ENCODE measurements around the gene ZNF865.

DNA sequence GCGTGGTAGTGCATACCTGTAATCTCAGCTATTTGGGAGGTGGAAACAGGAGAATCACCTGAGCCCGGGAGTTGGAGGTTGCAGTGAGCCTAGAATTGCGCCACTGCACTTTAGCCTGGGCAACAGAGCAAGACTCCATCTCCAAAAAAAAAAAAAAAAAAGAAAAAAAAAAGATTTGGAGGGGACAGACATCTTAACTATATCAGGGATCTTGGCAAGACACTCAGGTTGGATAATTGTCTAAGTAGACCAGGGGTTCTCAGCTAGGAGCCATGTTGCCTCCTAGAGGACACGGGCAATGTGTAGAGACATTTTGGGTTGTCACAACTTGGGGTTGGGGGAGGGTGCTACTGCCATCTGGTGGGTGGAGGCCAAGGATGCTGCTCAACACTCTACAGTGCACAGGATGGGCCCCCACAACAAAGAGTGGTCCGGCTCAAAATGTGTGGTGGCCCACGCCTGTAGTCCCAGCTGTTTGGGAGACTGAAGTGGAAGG, 33.5 kb downstream of the ZNF865 start:
- no peak for TF ChIP-seq GATA2 (IDR thresholded peaks at IDR 0.05; ENCODE audit: low read depth, low read length)
- TF ChIP-seq GATA3 (IDR thresholded peaks at IDR 0.05; ENCODE audit: low read depth, low read length): no peak
